ENCODE measurements around the gene FBXW10B. TPM values are rescaled to one million over a fixed set of nuclear protein-coding genes. Genes with fewer than 3 reads are reported as not detected.
"Not testable (repeated sequence)": the region's sequence is repeated elsewhere in the genome, so short reads cannot be mapped to it uniquely, and the experiment has no call there.

The FBXW10B gene, protein sequence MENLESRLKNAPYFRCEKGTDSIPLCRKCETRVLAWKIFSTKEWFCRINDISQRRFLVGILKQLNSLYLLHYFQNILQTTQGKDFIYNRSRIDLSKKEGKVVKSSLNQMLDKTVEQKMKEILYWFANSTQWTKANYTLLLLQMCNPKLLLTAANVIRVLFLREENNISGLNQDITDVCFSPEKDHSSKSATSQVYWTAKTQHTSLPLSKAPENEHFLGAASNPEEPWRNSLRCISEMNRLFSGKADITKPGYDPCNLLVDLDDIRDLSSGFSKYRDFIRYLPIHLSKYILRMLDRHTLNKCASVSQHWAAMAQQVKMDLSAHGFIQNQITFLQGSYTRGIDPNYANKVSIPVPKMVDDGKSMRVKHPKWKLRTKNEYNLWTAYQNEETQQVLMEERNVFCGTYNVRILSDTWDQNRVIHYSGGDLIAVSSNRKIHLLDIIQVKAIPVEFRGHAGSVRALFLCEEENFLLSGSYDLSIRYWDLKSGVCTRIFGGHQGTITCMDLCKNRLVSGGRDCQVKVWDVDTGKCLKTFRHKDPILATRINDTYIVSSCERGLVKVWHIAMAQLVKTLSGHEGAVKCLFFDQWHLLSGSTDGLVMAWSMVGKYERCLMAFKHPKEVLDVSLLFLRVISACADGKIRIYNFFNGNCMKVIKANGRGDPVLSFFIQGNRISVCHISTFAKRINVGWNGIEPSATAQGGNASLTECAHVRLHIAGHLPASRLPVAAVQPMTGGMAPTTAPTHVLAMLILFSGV
- 1.9 and 3.2 TPM in 2 replicates for total RNA-seq (2014; rRNA removed; shearing (Covaris generic))
- 3.4 and 7.6 TPM in 2 replicates for polyA plus RNA-seq (2014; cell fraction: nucleus; rRNA removed)

DNA sequence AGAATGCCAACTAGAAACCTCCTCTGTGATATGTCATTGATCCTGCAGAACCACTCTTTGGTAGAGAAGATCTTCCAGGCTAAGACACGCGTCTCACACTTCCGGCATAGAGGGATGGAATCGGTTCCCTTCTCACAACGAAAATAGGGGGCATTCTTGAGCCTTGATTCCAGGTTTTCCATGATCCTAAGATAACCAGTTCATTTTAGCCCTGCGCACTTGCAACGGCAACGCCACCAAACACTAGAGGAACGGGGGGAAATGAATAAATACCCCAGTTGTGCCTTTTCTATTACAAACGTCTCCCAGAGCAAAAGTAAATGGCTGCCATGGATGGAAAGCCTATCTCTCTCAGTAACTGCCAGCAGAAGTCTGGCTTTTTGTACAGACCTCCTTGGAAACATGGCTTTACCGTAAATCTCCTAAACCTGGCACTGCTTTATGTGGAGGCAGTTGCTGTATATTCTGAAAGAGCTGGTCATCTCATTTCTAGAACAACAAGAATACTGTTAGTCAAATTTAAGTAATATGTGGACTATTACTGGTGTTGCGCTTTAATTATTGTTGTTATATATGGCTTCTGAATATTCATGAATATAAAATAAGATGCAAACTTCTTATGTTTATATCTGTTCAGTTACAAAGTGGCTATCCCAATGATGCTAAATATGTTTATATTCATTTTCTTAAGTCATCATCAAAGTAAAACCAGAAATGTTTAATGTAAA lies at the start of gene FBXW10B:
Gene FBXW10B (minus strand): TSS at position 374 of the 728 bp plus-strand sequence. CDS start 192 bp downstream, at position 182.
- not testable (repeated sequence) for DNase-seq (ENCODE audit: extremely low read depth, low read depth)

DNA sequence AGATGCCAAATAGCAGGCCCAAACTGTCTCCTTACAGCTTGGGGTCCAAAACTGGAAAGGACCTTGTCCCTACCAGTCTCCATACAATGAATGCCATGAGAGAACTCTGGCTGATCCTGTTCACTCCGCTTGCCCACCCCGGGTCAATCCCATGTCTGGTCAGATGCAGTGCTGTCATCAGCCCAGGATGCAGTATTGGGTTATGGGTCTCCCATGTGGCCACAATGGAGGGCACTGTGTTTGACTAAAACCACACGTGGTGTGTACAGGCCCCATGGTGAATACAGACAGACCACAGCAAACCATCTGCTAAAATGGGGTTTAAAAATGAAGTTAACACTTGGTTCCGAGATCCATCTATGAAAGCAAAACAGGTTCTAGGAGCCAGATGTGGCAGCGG lies 44.2 kb upstream of the FBXW10B start:
- no peak for DNase-seq (ENCODE audit: extremely low read depth, low read depth)

DNA sequence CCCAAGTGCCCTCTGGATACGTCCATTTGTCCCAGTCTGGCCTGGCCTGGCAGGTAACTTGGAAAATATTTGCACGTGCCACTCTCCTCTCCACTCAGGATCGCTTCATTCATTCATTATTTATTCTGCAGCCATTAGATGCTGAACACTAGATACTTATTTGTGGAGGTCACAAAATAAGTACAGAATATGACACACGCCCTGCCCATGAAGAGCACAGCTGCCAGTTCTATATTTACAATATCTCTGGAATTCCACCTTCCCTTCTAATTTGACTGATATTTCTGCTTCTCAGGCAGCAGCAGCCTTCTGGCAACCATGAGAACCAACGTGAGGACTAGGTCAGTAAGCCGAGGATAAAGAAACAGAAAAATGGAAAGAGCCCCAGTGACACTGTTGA lies 43.7 kb upstream of the FBXW10B start:
- DNase-seq (ENCODE audit: extremely low read depth, low read depth) = no peak

DNA sequence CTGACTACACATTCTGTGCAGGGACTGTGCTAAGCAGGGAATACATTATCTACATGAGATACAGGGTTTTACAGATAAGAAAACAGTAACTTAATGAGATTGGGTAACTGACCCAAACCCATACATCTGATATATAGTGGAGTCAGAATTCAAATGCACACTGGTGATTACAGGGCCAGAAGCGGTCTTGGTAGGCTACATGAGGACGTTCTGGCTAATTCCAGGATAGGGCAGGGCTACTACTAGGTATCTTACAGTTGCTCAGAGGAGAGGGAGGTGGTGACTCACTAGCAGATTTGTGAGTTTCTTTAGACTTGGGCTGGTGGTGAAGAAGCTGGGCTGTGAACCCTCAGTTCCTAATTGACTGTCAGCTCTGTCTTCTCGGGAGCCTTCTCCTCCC lies 43.2 kb upstream of the FBXW10B start:
- no peak for DNase-seq (ENCODE audit: extremely low read depth, low read depth)

DNA sequence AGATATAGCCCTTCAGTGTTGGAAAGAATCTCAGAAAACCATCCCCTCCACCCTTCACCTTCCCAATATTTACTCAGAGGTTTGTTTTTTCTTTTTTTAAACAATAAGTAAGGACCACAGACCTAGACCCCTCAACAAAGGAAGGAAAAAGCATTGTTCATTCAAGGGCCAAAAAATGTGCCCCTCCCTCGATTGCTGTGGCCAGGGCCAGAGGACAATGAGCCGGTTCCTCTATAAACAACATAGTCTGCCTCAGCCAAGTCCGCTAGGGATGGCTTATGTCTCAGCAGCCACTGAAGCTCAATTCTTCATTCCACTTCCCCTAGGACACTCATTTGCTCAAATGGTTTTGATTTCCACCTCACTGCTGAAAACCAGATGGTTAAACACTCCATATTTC lies 40.6 kb upstream of the FBXW10B start:
- DNase-seq (ENCODE audit: extremely low read depth, low read depth) = no peak

DNA sequence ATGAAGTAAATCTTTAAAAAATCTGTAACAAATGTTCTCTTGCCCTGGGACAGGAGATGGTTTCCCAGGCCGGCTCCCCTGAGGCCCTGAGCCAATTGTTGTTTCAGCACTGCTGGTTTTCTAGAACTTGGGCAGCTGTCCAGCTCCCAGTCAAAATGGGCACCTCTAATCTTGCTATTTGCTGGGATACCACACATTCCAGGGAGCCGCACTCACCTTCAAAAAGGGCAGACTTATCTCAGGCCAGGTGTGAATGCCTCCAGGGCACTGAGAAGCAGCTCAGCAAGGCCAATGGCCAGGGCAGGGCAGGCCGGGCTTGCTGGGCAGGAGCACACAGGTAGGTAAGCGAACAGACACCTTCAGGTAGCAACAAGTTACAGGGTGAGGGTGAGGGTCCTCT lies 40.2 kb upstream of the FBXW10B start:
- DNase-seq (ENCODE audit: extremely low read depth, low read depth) = no peak

DNA sequence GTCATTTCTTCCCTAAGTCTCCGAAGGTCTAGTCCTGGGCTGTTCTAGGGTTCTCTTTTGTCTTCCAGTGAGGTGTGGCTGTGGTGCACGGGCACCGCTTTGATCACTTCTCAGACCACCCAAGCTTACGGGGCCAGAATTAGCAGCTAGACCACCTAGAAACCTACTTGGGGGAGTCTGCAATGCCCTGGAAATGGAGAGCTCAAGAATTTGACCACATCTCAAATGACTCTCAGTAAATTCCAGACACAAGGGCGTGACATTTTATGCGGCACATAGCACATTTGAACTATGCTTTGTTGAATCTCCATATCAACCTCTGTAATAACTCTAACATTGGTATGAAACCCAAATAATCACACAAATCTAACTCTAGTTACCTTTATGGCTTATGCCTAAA lies 39.7 kb upstream of the FBXW10B start:
- DNase-seq (ENCODE audit: extremely low read depth, low read depth) = no peak

DNA sequence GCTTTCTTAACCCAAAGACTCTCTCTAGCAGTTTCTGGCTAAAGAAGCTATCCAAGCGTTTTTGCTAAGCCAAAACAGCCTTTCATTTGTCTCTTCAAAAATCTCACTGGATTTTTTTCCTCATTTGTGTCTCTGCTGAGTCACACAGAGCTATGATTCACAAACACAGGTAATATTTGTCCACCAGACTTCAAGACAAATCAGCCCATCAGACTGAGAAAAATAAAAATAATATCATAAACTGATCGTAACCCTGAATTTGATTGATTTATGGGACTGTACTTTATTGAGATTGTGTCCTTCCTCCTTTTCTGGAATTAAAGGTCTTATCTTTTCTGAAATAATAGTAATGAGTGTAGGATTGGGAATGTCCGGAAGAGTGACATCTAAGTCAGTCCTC lies 38.8 kb upstream of the FBXW10B start:
- no peak for DNase-seq (ENCODE audit: extremely low read depth, low read depth)

DNA sequence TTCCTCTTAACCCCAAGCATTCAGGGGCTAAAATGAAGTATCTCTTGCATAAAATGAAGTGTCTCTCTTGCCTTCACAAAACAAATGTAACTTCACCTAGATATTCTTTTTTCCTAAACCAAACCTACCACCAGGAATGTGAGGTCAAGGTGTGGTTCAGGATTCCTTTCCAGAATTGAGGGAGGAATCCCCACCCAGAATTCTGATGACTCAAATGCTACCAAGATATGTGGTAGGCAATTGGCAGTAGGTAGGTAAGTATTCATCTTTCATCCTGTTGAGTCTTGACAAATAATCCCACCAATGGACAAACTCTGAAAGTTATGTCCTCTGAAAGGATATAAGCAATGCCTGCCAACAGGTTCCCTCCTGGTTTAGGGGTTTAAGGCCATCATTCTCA lies 38.4 kb upstream of the FBXW10B start:
- DNase-seq (ENCODE audit: extremely low read depth, low read depth) = no peak

DNA sequence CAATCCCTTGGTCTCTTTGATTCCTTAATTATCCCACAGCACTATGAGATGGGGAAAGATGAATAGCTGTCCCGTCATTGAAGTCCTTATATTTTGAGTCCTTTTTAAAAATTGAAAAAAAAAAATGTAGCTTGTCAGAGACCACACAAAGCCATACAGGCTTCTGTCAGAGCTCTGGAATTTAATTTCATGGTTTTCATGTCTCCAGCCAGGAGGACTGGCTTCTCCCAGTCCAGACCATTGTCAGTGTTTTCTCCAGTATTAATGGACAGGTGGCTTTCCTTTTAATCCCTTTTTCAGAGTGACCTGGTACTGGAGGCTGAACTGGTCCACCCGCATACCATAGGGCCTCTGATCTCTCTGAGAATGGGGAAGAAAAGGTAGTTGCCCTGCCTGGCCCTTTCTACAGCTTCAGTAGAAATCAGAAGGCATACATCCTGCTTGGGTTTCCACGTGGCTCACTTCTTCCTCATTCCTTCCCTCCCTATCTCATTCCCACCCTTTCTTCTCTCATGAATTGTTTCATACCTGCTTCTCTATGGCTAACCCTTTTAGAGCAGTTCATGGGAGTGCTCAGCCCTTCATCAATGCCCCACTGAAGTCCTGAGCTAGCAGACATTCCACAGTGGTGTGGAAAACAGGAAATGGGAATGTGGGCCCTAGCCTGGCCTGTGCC lies 35.5 kb upstream of the FBXW10B start:
- no peak for DNase-seq (ENCODE audit: extremely low read depth, low read depth)

DNA sequence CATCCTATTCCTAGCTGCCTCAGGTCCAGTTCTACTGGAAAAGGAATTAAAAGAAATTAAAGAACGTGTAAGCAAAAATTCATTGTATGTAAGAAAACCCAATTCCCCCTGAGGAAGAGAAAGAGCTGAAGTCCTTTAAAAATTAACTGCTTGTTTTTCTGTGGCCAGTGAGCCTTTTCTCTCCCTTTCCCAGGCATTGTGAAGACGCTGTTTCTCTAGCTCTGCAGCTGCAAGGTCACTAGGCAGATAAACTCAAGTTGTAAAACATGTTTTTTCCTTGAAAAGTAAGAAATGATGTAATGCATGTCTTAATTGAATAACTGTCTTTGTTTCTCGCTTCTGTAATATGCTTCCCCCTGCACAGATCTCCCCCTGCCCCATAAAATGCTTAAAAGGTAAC lies 34.9 kb upstream of the FBXW10B start:
- not testable (repeated sequence) for DNase-seq (ENCODE audit: extremely low read depth, low read depth)

DNA sequence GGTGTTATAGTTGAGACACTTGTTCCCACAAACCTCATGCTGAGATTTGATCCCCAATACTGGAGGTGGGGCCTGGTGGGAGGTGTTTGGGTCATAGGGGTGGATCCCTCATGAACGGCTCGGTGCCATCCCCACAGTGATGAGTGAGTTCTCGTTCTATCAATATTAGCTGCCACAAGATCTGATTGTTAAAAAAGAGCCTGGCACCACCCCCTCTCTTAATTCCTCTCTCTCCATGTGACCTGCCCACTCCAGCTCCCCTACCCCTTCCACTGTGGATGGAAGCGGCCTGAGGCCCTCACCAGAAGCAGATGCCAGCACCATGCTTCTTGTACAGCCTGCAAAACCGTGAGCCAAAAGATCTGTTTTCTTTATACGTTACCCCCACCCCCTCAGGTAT lies 33.5 kb upstream of the FBXW10B start:
- no peak for DNase-seq (ENCODE audit: extremely low read depth, low read depth)

DNA sequence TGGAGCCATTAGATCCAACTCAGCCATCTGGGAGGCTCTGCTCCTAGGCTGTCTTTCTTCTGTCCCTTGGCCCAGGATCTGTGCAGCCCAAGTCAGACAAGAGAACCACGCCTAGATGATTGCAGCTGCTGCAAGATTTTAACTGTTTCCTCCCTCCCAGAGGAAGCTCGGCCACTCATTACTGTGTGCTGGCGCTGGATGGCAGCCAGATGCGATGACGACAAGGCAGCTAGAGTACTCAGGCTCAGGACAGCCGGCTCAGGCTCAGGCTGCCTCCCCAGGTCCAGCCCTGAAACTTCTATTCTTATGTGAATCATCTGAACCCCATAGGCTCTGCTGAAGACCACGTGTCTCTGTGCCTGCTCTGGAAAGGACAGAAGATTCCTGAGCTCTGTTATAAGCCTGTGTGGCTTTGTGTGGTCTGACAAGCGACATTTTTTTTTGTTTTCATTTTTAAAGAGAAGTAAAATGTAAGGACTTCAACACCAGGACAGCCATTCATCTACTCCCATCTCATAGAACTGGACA lies 32.1 kb upstream of the FBXW10B start:
- DNase-seq (ENCODE audit: extremely low read depth, low read depth) = peak; percentile 99

DNA sequence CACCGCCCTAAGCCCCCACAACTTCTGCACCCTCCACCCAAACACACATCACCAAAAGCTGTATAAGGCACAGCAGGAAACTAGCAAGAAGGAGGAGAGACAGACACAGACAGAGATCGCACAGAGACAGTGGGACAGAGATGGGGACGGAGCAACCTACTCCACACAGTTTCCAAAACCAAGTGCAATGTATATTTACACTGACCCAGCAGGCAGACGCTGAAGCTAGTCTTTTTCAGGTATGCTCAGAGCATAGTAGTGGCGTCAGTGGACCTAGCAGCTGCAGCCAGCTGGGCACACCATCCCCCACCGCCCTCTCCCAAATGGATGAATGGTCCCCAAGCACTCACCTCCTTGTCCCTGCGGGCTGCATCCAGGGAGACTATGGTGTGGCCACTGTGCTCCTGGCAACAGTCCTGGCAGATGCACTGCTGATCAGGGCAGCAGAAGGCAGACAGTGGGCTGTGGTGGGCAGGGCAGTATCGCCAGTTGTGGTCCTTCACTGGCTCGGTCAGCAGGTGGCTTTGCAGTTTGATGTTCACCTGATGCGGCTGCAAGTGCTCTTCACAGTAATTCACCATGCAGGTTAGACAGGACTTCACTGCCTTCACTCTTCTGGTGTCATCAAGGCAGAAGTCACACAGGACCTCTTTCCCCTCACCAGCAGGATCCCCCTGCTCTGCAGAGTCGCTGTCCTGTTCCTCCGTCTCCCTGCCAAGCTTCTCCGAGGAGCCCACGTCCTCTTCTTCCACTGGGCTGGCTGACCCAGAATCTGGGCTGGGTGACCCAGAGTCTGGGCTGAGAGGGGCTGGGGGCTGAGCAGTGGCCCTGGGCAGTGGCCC lies 31.5 kb upstream of the FBXW10B start:
- no peak for DNase-seq (ENCODE audit: extremely low read depth, low read depth)

DNA sequence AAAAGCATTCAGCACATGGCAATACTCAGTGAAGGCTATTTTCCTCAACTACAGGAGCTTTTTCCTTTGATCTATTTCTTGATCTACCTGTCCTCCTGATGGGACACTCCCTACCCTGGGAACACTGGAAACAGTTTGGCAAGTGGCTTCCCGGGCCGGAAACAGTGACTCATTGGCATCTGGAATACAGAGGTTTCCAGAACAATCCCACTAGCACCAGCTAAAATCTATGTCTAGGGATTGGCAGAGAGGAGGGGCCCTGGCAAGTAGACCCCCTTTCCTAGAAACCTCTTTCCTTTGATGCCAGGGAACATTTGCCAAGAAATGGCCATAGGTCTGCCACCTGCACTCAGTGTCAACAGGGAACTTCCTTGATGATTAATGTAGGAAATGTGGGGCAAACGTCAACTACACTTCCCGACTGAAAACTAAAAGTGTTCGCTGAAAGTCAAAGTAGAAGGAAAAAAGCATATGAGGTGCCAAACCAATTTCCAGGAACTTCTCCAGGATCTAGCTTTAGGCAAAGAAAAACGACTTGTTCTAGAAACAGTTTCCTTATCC lies 30.4 kb upstream of the FBXW10B start:
- peak; percentile 51 for DNase-seq (ENCODE audit: extremely low read depth, low read depth)

DNA sequence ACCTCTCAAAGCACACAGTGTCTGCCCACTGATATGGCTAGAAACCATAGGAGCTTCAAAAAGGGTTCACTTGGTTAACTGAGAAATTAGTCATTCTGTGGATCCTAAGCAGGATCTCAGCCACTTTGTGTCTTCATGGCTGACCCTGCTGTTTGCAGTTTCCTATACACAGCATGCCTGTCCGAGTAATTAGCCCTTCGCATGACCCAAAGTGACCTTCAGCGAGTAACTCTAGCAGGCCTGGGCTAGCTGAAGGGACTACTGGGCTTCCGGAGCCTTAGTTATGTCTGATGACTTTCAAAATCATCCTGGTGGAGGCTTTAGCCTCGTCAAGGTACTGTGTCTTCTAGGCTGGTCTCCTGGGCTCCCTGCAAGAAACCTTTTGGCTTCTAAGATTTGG lies 28.9 kb upstream of the FBXW10B start:
- no peak for DNase-seq (ENCODE audit: extremely low read depth, low read depth)

DNA sequence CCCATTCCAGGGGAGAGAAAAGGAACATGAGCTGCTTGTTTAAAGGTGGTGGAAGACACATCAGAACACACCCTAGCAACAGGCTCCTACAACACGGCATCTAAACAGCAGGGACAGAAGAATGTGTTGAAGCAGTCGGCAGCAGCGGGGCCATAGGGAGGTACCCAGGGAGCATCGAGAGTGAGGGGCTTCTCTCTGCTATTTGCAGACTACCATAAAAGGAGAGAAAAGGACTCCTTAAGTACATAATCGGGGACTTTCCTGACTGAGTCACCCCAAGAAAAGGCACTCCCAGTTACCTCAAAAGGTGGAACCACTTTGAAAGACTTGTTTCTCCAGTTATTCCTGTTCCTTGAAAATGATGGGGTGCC lies 26.4 kb upstream of the FBXW10B start:
- DNase-seq (ENCODE audit: extremely low read depth, low read depth) = not testable (repeated sequence)

DNA sequence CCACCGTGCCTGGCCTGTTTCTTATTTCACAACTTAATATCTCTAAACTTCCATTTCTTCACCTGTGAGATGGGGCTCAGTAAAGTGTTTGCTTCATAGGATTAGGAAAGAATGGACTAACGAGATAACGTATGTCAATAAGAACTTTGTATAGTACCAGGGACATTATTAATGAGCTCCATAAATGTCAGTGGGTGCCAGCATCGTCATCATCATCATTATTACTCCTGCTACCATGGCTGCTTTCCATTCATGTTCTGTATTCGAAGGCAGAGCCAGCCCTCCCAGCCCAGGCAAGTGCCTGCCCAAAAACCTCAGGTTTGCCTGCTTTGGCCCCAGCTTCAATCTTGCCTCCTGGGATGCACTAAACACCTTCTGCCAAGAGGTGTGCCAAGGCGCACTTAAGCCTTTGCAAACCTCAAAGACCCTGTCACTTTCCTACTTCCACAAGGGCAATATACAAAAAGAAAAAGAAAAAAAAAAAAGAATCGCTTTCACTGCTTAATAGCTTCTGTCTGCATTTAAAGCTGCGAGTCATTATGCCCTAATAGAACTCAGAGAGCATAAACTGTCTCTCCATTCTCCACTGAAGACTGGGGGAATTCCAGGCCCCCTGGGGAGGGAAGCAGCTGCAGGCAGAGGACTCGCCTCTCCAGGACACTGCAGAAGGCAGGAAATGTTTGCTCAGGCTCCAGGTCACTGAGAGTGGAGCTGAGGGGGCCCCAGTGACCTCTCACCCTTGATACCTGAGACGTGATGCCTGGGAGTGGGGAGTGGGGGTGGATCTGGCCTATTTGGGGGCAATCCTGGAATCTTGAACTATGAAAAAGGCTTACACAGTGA lies 25.8 kb upstream of the FBXW10B start:
- DNase-seq (ENCODE audit: extremely low read depth, low read depth) = not testable (repeated sequence)

Data from NCI-H460 (cell line).